Measurements from ENCODE around the gene ASB13. TPM values are rescaled to one million over a fixed set of nuclear protein-coding genes. Genes with fewer than 3 reads are reported as not detected.

Gene ASB13
- total and polyA plus RNA-seq, 2 of the 13 experiments (the other 11 are each of a cell fraction or from before 2014, with no cell fraction given) = 9.3 to 15.4 TPM

DNA sequence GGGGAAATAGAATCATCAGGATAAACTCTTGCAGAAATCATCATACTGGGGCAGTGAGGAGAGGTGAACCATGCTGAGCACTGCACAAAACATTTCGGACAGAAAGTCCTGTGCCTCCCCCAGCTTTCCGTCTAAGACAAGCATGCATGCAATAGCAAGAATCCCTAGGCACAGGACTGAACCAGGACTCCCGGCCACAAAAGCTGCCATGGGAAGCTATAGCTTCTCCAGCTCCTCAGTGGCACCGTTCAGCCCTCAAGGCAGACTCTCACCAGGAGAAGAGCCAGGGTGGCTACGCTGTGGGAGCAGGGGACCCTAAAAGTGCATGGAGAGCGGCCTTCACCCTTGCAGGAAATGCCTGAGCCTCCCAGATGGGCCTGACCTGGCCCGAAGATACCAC lies 70.8 kb downstream of the ASB13 start:
- no peaks in the 10 kb centered on the region for H3K36me3 ChIP-seq (replicated peaks in 1 of 2; ENCODE audit: control insufficient read depth in 1 of 2, insufficient read depth in 2 of 2, low read length in 2 of 2)
- no peaks in the 10 kb centered on the region for H3K79me2 ChIP-seq (ENCODE audit: insufficient read depth, low read length)
- no peak for FAIRE-seq
- no peaks in the 10 kb centered on the region for H4K20me1 ChIP-seq (ENCODE audit: insufficient read depth, low read length)
- intact Hi-C loops (cut with micrococcal nuclease; ENCODE audit: unreplicated experiment) = no loop called here
- in situ Hi-C loops (cut with HindIII; ENCODE audit: extremely low pct_ligation_motif_present, low pct_unique_long_range_greater_than_20kb) = no loop called here
- H3K27ac ChIP-seq (ENCODE audit: extremely low read length, insufficient read depth, low read length) = no peak overlapping the region
- H3K27me3 ChIP-seq (ENCODE audit: control insufficient read depth in 1 of 2, insufficient read depth in 2 of 2, low read length in 2 of 2) = peaks cover 1 to 14% of the 10 kb centered on the region in 2 experiments; a peak in 3 of 5 replicates
- no peak overlapping the region for H3K9ac ChIP-seq (ENCODE audit: insufficient read depth, low read depth, low read length)
- POLR2A ChIA-PET = no interaction called here
- WGBS (ENCODE audit: low lambda C conversion rate) = 40% methylated on average over 4 of the region's 7 CpGs
- no peak overlapping the region for H3K4me2 ChIP-seq (ENCODE audit: low read depth, low read length)
- peaks cover 72% of the 10 kb centered on the region for H3K4me1 ChIP-seq (ENCODE audit: insufficient read depth, low read length)
- no peak for DNase-seq (ENCODE audit: low spot score)
- CTCF ChIA-PET (ENCODE audit: low intra/inter-chr PET ratio, low total read pairs) = no interaction called here
- TF ChIP-seq RXRA (CRISPR knock-in tag; IDR thresholded peaks at IDR 0.05) (no peak), ZKSCAN1 (IDR thresholded peaks at IDR 0.05; ENCODE audit: low read length) (no peak), MZF1 (CRISPR knock-in tag; IDR thresholded peaks at IDR 0.05; ENCODE audit: borderline replicate concordance) (no peak), ZNF451 (CRISPR knock-in tag; IDR thresholded peaks at IDR 0.05) (no peak)
- TF ChIP-seq, protein P1, sequence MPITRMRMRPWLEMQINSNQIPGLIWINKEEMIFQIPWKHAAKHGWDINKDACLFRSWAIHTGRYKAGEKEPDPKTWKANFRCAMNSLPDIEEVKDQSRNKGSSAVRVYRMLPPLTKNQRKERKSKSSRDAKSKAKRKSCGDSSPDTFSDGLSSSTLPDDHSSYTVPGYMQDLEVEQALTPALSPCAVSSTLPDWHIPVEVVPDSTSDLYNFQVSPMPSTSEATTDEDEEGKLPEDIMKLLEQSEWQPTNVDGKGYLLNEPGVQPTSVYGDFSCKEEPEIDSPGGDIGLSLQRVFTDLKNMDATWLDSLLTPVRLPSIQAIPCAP (CRISPR knock-in tag; IDR thresholded peaks at IDR 0.05; ENCODE audit: low read depth) = no peak
- TF ChIP-seq, protein P2, sequence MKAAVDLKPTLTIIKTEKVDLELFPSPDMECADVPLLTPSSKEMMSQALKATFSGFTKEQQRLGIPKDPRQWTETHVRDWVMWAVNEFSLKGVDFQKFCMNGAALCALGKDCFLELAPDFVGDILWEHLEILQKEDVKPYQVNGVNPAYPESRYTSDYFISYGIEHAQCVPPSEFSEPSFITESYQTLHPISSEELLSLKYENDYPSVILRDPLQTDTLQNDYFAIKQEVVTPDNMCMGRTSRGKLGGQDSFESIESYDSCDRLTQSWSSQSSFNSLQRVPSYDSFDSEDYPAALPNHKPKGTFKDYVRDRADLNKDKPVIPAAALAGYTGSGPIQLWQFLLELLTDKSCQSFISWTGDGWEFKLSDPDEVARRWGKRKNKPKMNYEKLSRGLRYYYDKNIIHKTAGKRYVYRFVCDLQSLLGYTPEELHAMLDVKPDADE (CRISPR knock-in tag; IDR thresholded peaks at IDR 0.05) = no peak
- TF ChIP-seq, protein P3, sequence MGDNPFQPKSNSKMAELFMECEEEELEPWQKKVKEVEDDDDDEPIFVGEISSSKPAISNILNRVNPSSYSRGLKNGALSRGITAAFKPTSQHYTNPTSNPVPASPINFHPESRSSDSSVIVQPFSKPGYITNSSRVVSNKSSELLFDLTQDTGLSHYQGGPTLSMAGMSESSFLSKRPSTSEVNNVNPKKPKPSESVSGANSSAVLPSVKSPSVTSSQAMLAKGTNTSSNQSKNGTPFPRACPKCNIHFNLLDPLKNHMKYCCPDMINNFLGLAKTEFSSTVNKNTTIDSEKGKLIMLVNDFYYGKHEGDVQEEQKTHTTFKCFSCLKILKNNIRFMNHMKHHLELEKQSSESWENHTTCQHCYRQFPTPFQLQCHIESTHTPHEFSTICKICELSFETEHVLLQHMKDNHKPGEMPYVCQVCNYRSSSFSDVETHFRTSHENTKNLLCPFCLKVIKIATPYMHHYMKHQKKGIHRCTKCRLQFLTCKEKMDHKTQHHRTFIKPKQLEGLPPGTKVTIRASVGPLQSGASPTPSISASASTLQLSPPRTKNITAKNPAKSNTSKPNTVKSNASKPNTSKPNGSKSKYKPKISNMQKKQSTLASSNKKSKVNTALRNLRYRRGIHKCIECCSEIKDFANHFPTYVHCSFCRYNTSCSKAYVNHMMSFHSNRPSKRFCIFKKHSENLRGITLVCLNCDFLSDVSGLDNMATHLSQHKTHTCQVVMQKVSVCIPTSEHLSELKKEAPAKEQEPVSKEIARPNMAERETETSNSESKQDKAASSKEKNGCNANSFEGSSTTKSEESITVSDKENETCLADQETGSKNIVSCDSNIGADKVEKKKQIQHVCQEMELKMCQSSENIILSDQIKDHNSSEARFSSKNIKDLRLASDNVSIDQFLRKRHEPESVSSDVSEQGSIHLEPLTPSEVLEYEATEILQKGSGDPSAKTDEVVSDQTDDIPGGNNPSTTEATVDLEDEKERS (CRISPR knock-in tag; IDR thresholded peaks at IDR 0.05) = no peak
- no TSS peak for BruUV-seq (replicated peaks)
- no peak overlapping the region for H2AFZ ChIP-seq (ENCODE audit: low read length)
- no peak for ATAC-seq
- H3K9me3 ChIP-seq (ENCODE audit: low read length) = no peaks in the 10 kb centered on the region
- H3K4me3 ChIP-seq (replicated peaks in 1 of 3; ENCODE audit: insufficient read depth in 1 of 3, low read depth in 2 of 3, low read length in 3 of 3) = no peak overlapping the region
